HG03521 (cell line): Measurements from ENCODE around the gene INF2.
A peak's percentile ranks its signal among the peaks of the same experiment; 100 is the strongest.
"Not testable (repeated sequence)": the region's sequence is repeated elsewhere in the genome, so short reads cannot be mapped to it uniquely, and the experiment has no call there.

Experiments used
- ATAC-seq: cut with Tn5 transposase; IDR thresholded peaks from one replicate; pipeline ENCODE4 v1.9.1; 2021; ENCODE audit warnings: mild to moderate bottlenecking, moderate library complexity; ENCODE audit not compliant: unreplicated experiment

The INF2 gene

DNA sequence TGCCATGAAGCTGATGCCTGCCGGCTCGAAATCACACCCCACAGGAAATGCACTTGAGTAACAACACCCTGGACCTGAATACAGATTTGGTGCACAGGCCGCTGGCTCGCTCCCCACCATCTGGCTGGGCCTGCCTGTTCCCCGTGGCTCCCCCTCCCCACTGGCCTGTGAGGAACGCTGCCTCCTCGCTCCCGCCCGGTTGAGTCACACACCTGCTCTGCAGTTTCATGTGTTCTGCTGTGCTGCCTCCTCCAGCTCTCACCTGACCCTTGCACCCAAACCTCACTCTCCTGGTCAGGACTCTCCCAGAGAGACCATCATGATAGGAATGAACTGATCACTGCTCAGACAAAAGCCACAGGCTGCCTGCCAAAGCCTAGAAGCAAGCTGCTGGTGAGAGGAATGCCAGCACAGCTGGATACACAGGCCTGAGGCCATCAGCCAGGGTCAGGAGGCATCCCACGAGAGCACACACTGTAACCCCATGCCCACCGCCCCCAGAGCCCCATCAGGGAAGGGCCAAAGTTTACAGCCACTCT is 59.8 kb downstream of the INF2 start:
- ATAC-seq, result no peak

DNA sequence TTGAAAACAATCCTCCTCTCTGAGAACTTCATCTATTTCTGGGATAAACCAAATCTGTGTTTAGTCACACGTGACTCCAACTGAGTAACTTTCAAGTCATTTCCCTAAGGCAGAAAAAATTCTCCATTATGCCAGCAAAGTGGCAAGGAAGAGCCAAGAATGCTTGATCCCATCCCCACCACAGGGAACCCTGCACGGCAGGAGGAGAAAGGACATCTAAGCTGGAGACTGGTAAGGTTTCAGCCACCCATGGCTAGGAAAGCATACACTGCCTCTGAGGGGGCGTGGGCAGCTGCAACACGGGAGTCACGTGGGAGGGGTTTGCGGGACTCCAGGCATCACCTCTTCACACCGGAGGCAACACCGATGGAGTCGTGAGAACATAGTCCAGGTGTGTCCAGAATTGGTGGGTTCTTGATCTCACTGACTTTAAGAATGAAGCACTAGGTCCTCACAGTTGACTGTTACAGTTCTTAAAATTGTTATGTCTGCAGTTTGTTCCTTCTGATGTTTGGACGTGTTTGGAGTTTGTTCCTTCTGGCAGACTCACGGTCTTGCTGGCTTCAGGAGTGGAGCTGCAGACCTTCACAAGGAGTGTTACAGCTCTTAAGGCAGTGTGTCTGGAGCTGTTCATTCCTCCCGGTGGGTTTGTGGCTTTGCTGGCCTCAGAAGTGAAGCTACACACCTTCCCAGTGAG is 60.8 kb downstream of the INF2 start:
- ATAC-seq, result no peak

DNA sequence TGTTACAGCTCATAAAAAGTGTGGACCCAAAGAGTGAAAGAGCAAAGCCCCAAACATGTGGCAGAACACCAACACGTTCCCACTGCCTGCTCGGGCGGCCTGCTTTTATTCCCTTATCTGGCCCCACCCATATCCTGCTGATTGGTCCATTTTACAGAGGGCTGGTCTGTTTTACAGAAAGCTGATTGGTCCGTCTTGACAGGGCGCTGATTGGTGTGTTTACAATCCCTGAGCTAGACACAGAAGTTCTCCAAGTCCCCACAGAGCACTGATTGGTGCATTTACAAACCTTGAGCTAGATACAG is 61.3 kb downstream of the INF2 start:
- not testable (repeated sequence) for ATAC-seq

DNA sequence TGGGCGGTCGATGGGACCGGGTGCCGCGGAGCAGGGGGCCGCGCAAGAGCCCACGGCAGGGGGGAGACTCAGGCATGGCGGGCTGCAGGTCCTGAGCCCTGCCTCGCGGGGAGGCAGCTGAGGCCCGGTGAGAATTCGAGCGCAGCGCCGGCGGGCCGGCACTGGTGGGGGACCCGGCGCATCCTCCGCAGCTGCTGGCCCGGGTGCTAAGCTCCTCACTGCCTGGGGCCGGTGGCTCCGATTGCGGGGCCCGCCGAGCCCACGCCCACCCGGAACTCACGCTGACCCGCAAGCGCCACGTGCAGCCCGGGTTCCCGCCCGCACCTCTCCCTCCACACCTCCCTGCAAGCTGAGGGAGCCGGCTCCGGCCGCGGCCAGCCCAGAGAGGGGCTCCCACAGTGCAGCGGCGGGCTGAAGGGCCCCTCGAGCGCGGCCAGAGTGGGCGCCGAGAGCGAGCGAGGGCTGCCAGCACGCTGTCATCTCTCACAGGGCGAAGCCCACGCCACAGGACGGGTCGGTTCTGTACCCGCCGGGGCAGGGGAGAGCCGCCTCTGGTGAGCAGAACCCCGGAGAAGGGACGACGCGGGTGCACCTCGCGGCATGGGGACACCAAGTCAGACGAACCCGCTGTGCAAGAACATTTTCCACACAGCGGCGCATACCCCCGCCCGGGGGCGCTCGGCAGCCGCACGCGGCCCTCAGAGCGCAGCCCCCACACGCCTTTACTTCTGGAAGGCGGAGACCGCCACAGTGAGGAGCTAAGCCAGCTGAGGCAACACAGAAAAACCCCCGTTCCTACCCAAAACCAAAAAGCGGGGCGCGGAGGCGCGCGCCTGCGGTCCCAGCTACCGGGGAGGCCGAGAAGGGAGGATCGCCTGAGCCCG is 62.4 kb downstream of the INF2 start:
- no peak for ATAC-seq

DNA sequence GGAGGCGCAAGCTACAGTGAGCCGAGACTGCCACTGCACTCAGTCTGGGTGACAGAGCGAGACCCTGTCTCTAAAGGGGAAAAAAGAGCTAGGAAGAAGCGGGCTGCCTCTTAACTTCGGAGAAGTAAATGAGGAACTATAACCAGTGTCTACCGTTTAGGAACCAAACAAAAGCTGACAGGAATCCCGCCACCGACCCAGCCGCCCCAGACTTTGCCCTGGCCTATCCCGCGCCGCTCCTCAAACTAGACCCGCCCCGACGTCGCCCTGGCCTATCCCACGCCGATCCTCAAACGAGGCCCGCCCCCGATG is 63.0 kb downstream of the INF2 start:
- ATAC-seq, result peak; percentile 0

DNA sequence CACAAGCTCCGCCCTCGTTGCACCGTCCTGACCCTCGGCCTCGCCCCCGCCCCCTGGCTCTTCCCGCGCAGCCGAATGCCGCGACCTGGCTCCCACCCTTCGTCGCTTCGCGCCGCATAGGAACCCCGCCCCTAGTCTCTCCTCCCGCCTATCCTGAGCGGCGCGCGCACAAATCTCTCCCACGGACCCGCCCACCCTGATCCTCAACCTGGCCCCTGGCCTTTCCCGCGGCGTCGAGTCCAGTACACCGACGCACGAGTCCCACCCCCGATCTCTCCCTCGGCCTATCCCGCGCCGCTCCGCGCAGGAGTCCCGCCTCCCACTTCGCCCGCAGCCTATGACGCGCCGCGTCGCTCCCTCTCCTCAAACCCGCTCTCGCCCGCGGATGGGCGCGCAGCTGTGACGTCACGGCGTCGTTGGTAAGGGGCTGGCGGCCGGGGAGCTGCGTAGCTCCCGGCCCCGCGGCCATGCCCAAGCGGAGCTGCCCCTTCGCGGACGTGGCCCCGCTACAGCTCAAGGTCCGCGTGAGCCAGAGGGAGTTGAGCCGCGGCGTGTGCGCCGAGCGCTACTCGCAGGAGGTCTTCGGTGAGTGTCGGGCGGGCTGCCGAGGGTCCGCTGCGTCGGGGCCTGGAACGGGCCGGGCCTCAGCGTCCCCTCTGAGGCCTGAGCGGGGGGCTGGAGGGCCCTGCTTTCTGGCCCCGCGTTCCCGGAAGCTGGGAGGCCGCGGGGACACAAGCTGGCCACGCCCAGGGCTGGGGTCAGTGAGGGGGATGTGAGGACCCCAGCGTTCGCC is 63.5 kb downstream of the INF2 start, which contains the start of gene SIVA1:
SIVA1 (plus strand) TSS at position 413 of the 793 bp plus-strand sequence; CDS start at position 468, 55 bp downstream.
- ATAC-seq, result peak; percentile 84

DNA sequence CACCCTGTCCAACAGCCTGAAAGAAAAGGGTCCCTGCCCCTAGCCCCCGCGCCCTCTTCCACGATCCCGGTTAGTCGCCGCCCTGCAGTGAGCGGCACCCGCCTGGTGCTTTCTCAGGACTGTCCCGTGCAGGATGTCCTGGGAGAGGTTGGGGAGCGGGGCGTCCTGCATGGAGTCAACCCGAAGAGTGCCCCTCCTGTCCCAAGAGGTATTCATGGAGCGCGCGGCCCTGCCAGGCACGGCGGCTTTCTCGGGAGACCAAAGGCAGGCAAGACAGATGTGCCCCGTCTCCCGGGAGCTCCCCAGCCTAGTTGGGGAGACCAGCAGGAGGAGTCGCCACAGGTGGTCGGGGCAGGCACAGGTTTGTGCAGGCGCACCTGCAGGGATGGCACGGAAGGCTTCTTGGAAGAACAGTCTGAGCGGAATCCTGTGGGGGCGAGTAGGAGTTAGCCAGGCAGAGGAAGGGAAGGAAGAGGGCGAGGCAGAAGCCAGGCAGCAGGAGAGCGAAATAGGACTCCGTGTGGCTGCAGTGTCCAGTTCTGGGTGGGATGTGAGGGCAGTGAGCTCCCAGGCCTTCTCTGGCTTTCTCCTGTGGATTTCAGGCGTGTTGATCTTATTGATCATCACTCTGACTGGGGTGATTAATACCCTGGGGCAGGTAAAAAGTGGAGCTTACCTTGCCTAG is 64.3 kb downstream of the INF2 start:
- no peak for ATAC-seq

DNA sequence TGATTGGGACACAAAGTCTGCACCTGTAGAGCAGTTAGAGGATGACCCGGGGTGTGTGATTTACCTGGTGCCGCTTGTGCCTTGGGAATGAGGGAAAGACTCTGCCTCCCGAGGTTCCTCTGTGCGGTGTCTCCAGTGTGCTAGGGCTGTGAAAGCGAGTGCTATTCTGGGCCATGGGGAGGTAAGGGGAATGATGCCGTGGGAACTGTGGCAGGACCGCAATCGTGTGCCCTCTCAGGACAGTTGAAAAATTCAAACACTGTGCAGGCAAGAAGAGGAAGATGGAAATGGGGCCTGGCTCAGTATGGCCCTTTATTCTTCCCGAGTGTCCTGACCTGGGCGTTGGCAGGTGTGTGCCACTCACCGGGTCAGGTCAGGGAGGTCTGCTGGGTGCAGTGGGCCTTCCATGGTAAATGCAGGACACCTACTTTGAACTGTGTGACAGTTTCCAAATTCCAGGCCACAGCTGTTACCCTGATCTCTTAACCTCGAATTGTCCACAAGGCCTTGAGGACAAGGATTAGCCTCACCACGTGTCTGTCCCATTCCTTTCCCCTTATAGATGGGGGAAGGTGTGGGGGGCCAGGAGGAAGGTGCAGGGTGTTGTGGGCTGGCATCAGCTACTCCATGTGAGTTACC is 64.9 kb downstream of the INF2 start:
- no peak for ATAC-seq

DNA sequence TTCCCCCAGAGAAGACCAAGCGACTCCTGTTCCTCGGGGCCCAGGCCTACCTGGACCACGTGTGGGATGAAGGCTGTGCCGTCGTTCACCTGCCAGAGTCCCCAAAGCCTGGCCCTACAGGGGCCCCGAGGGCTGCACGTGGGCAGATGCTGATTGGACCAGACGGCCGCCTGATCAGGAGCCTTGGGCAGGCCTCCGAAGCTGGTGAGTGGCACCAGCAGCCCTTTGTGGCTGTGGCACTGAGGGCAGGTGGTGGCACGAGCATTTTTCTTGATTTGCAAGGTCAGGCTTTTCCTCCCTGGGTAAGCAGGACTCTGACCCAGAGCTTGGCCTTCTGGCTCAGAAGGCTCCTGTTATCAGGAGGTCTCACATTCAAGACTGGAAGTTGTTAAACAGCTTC is 66.2 kb downstream of the INF2 start:
- no peak for ATAC-seq

DNA sequence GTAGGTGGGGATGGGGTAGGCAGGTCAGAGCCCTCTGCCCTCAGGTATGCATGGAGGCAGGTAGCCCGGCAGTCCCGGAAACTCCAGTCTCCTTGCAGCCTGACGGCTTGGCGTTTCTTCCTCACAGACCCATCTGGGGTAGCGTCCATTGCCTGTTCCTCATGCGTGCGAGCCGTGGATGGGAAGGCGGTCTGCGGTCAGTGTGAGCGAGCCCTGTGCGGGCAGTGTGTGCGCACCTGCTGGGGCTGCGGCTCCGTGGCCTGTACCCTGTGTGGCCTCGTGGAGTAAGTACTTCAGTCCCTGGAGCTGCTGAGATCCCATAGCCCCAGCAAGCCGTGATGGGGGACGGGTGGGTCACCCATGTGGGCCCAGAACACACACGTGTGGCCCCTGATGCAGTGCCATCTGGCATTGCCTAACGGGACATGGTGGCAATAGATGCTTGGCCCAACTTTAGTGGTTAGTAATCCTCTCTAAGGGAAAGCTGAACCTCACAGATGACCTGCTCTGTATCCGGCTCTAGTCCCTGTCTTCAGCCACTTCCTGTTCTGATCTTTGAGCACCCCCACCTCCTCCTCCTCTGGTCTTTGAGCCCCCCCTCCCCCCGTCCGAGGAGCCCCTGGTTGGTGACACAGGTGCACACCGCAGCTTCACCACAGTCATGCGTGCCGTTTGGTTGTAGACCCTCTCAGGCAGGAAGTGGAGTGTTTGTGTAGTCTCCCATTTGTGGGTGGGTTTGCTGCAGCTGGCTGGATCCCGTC is 67.2 kb downstream of the INF2 start:
- ATAC-seq, result no peak

DNA sequence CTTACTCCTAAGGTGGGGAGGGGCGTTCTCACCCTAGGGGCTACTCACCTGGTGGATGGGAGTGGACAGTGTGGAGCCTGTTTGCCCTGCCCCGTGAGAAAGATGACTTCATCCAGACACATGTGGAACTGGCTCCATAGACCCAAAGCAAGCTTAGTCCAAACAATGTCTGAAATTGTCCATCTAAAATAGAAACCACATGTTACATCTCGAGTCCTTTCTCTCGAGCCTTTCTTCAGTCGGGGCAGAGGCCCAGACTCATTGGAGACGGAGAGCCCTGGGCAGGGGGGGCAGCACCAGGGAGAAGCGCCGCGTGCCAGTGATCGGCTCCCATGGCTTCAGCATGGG is 67.8 kb downstream of the INF2 start:
- ATAC-seq, result no peak

DNA sequence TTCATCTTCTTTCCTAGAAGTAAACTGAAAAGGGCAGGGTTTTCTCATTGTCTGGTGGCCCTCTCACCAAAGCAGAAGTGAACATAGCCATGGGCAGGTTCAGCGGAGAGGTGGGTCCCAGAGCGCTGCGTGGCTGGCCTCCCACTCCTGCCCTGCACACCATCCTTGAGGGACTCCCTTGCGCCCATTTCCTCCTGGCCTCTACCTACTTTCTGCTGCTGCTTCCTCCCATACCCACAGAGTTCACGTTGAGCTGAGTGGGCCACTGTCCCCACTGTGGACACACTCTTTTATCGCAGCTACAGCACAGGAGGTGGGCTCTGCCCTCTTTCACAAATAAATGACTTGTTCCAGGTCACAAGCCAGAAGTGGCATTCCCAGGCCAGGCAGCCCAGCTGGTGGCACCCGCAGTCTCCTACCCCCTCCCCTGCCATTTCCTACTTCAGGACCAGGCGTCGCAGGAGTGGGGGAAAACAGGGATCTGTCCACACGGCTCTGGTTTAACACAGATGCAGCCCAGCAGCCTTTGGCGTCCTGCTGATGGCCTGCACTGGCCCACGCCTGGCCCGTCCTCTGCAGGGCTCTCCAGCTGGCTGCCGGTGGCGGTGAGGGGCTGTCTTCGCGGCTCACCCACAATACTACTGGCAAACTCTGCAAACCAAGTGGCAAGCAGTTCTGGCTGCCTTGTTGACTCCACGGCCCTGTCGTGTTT is 68.4 kb downstream of the INF2 start:
- ATAC-seq, result no peak

DNA sequence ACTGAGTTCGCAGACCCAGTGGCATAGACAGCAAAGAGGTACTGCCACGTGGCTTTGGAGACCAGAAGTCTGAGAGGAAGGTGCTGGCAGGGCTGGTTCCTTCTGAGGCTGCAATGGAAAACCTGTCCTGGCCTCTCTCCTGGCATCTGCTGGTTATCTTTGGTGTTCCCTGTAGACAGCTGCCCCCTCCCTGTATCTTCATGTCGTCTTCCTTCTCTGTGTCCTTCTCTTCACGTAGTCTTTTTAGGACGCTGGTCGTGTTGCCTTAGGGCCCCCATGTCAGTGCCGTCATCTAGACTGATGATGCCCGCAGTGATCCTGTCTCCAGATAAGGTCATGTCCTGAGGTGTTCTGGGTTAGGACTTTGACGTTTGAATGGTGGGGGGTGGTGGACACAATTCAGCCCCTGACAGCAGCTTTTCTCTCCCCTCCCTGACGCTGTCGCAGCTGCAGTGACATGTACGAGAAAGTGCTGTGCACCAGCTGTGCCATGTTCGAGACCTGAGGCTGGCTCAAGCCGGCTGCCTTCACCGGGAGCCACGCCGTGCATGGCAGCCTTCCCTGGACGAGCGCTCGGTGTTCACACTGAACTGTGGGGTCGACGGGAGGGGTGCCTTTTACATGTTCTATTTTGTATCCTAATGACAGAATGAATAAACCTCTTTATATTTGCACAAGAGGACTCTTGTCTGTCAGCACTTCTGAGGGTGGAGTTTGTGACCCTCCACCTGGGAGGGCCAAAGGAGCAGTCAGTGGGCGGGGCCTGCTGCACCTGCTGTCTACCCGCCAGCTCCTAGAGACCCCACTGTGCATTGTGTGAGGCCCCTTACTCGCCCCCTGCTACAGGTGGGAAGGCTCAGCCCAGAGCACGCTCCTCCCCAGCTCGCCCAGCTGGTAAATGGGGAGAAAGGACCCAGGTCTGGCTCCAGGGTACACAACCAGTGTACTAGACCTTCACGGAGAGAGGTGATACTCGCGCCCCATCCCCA is 69.9 kb downstream of the INF2 start:
- no peak for ATAC-seq

DNA sequence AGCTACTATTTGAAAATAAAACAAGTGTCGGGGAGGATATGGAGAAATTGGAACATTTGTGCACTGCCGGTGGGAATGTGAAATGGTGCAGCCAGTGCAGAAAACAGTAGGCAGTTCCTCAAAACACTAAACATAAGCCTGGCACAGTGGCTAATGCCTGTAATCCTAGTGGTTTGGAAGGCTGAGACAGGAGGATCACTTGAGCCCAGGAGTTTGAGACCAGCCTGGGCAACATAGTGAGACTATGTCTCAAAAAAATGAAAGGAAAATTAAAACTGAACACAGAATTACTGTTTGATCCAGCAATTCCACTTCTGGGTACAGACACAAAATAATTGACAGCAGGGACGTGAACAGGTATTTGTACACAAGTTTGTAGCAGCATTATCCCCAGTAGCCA is 76.1 kb downstream of the INF2 start:
- no peak for ATAC-seq

DNA sequence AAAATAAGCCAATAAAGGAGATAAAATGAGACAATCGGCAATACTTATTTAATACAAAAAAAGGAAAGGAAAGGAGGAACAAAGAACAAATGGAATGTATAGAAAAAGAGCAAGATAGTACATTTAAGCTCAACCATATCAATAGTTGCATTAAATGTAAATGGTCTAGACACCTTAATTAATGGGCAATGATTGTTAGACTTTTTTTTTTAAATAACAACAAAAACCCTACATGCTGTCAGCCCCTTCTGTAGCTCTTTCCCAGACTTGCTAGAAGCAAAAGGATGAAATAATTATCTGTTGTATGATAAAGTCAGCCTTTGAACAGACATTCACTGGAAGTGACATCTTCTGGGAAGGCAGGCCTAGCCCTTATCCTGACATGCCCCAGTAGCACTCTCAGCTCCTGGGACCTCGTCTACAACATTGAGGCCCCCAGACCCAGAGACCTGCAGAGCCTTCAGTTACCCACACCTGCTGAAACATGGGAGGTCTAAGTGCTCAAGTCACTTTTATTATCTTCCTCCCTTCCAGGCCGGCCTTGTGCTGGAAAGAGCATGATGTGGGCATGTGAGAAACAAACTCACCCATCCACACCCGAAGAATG is 76.9 kb downstream of the INF2 start:
- ATAC-seq, result no peak

DNA sequence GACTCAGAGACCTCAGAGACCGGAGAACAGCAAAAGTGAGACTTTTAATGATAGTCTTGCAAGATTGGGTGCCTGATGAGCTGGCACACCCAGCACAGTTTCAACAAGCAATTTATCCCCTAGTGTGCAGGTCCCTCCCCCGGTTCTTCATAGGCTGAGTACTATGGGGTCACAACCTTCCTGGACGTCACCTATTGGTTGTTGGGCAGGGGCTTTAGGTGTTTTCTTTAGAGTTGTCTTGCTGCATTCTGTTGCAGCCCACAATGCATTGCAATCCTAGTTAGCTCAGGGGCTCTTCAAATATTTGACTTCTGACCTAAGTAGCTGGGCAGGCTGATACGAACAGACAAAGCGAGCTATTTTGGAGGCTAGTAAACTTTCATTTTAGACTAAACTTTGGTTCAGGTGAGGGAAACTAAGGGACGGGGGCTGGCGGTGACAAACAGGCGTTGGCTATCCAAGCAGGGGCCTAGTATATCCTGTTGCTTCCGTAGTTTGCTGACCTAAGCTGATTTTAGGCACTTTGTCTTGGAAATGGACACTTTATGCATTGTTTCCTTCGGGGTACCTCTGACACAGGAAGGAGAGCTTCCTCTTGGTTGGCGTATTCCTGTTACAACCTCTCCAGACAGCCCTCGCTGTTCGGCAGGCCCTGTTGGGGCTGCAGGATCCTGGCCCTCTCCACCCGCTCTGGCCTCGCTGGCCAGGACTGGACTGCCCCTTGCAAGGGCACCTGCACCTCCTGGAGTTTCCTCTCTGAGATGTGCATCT is 77.6 kb downstream of the INF2 start:
- ATAC-seq, result no peak

DNA sequence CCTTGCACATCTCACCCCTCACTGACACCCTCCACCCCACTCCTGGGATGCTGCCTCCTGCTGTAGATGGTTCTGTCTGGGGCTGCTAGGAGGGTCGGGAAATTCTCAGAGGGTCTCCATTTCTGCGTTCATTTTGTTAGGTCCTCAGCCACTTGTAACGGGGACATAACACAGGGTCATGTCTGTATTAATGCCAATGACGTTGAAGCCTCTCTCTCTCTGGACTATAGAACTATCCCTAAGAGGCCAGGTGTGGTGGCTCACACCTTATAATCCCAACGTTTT is 78.2 kb downstream of the INF2 start:
- no peak for ATAC-seq
